ENCODE measurements around the gene PSMA5.

PSMA5 gene

GRCh38 chr1:109351457-109351856 is 74.8 kb downstream of the PSMA5 start:
- Mint-ChIP-seq H3K9me3 (no peaks in the 10 kb centered on the region), H3K27me3 (ENCODE audit: low read depth) (peaks cover 36% of the 10 kb centered on the region), H3K27ac (no peak overlapping the region), H3K36me3 (ENCODE audit: low read depth) (no peaks in the 10 kb centered on the region), H3K4me1 (ENCODE audit: low read depth) (peaks cover 26% of the 10 kb centered on the region), H3K4me3 (no peak overlapping the region)

DNA sequence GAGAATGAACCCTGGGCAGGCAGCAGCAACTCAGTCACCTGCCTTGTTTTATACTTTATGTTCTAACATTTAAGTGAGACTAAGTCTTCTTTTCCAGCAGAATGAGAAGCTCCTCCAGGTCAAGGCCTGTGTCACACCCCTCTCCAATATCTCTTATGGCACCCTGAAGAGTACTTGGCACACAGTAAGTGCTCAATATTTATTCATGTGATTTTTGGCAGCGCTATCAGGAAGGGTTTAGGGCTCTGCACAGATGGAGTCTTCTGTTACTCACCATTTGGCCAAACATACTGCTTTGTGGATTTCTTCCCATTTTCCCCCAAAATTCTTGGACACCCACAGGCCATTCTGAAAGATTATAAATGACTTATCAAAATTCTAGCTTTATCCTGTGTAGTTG is 75.6 kb downstream of the PSMA5 start:
- Mint-ChIP-seq H3K27me3 (ENCODE audit: low read depth) (peaks cover 36% of the 10 kb centered on the region), H3K4me3 (no peak overlapping the region), H3K27ac (no peak overlapping the region), H3K4me1 (ENCODE audit: low read depth) (peaks cover 26% of the 10 kb centered on the region), H3K9me3 (no peaks in the 10 kb centered on the region), H3K36me3 (ENCODE audit: low read depth) (no peaks in the 10 kb centered on the region)

- Mint-ChIP-seq H3K27me3 (ENCODE audit: low read depth) (peaks cover 36% of the 10 kb centered on the region), H3K4me3 (no peak overlapping the region), H3K9me3 (no peaks in the 10 kb centered on the region), H3K4me1 (ENCODE audit: low read depth) (peaks cover 26% of the 10 kb centered on the region), H3K27ac (no peak overlapping the region), H3K36me3 (ENCODE audit: low read depth) (no peaks in the 10 kb centered on the region)
These were observed 76.1 kb downstream of the PSMA5 start for GRCh38 chr1:109350182-109350581.

Data from T-helper 1 cell treated with Interleukin-12 subunit alpha and Interleukin-12 subunit beta and Interleukin-4 antibody, amounts not matched to agents 30 μg/mL and 1 μg/mL, for 36 hours (primary cell).